RPMI7951 (cell line): ENCODE results near the gene G3BP2. TPM values are rescaled to one million over a fixed set of nuclear protein-coding genes. Genes with fewer than 3 reads are reported as not detected.
"Not testable (repeated sequence)": the region's sequence is repeated elsewhere in the genome, so short reads cannot be mapped to it uniquely, and the experiment has no call there.

Experiments used
- DNase-seq: peaks from one replicate; pipeline ENCODE4 v3.0.0-alpha.2; 2012; ENCODE audit warnings: low read depth
- total RNA-seq: library from RNA; depleted of rRNA; stranded (reverse); fragments of >200 nt; shearing (Covaris generic); gene quantifications from 2 replicates; pipeline ENCODE4 v1.2.3, GENCODE V29; 2014

G3BP2 gene
- total RNA-seq, 1 experiment from 2014 or later = 96.1 TPM

GRCh38 chr4:75683482-75684155 lies 10.4 kb upstream of the G3BP2 start:
- no peak for DNase-seq

- no peak for DNase-seq
Observed at GRCh38 chr4:75679876-75680575, 6.8 kb upstream of the G3BP2 start.

- DNase-seq = no peak
Observed at GRCh38 chr4:75678965-75679364, 5.8 kb upstream of the G3BP2 start.

- no peak for DNase-seq
Observed at GRCh38 chr4:75678473-75678872, 5.3 kb upstream of the G3BP2 start.

DNA sequence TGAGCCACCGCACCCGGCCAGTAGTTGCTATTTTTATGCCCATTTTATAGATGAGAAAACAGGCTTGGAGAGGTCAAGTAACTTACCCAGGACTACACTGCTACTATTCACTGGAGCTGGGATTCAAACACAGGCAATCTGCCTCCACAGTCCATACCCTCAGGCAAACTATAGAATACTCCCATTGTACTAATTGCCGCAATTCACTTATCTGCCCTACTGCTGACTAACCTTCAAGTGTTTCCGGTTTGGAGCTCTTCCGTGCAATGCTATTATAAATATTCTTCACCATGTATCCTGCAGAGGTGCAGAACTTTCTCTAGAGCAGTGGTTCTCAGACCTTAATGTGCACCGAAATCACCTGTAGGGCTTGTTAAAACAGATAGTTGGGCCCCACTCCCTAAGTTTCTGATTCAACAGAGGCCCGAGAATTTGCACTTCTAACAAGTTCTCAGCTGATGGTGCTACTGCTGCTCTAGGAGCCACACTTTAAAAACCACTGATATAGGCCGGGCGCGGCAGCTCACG lies 1.9 kb upstream of the G3BP2 start:
- peak; percentile 73 for DNase-seq

GRCh38 chr4:75673959-75674328 lies 733 bp upstream of the G3BP2 start:
- peak; percentile 38 for DNase-seq

- peak; percentile 47 for DNase-seq
Observed at GRCh38 chr4:75672461-75673026, 667 bp downstream of the G3BP2 start.

GRCh38 chr4:75671802-75672421 lies 1.3 kb downstream of the G3BP2 start:
- peak; percentile 11 for DNase-seq

GRCh38 chr4:75668596-75668995 lies 4.6 kb downstream of the G3BP2 start:
- no peak for DNase-seq

DNA sequence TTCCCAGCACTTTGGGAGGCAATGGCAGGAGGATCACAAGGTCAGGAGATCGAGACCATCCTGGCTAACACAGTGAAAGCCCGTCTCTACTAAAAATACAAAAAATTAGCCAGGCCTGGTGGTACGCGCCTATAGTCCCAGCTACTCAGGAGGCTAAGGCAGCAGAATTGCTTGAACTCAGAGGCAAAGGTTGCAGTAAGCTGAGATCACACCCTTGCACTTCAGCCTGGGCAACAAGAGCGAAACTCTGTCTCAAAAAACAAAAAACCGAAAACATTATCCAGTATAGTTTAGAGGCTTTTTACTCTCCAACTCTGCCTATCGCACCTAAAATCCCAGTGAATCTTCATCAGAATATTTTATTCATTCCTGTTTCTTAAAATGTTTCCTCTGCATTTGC lies 5.6 kb downstream of the G3BP2 start:
- DNase-seq = not testable (repeated sequence)

- no peak for DNase-seq
Observed at GRCh38 chr4:75666299-75666698, 6.9 kb downstream of the G3BP2 start.

GRCh38 chr4:75664604-75665003 lies 8.6 kb downstream of the G3BP2 start:
- DNase-seq = not testable (repeated sequence)

DNA sequence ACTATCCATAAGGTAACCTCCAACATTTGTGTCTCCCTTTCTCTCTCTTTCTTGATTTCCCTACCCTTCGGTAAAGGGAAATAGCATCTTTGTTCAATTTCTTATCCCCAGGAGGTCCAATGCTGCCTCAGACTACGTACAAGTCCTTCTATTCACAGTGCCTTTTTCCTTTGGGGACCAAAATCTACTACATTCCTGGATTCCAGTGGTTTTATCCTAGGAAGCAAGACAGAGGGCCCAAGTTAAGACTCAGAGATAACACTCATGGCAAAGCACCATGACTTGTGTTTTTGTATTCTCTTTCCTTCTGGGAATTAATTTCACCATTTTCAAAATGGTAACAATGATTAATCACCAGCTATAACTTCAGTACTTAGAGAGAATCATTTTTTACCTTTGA lies 10.6 kb downstream of the G3BP2 start:
- DNase-seq = no peak

DNA sequence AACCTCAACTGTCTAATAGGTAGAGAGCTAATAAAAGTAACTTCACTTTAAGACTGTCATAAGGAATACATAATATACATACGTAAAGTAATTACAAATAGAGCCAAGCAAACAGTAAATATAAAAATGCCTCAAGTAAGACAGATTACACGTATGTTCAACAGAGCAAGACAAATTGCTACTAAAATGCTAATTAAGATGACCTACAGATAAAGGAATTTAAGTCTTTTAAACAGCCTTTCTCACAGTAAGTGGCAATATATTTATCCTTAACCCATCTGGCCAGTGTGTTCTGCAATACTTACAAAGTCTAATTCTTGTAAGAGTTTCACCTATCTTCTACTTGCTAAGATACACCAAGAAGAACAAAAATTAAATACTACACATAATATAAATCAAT lies 12.7 kb downstream of the G3BP2 start:
- no peak for DNase-seq

DNA sequence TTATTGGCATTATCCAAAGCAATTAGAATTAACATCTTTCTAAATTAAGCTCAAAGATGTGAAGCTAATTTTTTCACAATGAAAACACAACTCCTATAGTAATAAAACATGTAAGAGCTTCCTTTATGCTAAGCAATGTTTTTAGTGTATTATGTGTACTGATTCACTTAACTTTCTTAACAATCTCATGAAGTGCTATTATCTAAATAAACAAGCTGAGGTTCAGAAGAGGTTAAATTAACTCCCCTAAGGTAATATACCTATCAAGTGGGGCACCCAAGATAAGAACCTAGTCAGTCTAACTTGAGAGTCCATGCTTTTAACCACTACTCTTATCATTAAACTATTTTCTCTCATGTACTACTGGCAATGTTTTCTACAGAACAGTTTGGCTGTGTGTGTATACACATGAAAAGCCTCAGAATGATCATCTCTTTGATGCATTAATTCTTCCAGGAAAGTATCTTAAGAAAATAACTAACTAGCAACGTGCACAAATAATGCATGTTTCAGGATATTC lies 13.6 kb downstream of the G3BP2 start:
- DNase-seq = no peak

DNA sequence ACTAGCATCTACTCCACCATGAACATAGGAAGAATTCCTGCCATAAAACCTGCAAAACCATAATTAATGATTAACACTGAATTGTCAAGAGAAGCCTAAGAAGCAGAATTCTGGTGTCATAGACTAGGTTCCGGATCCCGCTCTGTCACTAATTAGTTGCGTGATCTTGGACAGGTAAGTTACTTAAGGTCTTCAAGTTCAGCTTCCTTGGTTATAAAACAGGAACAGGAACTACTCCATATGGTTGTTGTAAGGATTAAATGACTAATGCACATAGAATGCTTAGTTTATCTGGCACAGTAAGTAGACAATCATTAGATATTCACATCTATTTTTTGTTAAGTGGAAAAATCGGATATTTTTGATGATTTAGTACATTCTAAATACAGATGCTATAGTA lies 14.3 kb downstream of the G3BP2 start:
- DNase-seq = no peak

GRCh38 chr4:75655562-75655961 lies 17.6 kb downstream of the G3BP2 start:
- no peak for DNase-seq

DNA sequence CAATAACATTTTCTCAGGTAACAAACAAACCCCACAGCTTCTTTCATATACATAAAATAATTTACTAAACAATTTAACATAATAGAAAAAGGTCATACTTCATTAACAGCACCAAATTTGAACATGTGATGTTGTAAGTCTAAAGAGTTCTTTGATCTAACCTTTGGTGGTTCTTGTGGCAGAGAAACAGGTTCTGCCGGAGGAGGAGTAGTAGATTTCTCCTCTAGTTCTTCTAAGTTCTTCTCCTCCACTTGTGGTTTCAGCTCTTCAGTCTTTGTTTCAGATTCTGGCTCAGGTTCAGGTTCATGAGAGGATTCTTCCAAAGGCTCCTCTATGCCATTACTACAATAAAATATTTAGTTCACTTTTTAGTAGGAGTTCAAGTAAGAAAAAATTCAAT lies 18.3 kb downstream of the G3BP2 start:
- no peak for DNase-seq

DNA sequence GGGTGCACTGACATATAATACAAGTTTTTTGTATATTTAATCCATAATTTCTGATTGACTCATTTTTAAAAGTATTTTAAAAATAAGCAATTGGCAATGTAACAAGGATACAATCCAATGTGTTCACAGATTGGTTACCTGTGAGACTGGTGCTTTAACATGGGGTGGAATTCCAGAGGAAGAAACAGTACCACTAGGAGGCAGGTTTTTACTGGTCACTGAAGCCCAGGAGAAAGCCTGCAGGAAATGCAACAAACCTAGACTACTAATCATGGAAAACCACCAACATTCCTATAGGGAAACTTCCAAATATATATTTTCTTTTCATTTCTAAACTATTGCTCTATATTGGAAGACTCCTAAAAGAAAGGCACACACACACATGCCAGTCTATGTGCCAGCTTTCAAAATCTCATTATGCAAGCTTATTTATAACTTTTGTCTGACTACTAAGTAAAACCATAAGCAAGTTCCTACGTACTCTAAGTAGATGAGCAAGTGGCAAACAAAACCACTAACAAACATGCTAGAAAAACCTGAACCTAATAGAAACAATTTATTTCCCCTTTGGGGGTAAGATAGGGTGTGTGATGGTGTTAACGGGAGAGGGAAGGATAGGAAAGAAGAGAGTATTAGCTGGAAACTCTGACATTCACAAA lies 19.2 kb downstream of the G3BP2 start:
- DNase-seq = peak; percentile 20

DNA sequence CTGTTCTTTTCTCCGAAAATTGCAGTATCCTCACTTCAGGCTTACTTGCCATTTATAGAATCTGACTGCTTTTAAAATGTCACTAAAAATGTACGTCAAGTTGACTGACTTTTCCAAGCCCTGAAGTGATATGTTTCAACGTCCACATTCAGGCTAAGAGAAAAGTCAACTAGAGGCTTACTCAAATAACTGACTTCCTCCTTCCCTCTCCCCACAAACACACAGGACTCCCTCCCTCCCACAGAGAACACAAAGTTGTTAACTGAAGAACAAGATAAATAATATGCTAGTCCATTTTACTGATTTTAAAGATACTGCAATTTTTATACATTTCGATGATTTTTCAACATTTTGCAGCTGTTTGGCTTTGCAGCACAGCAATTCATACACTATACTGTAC lies 29.1 kb downstream of the G3BP2 start:
- no peak for DNase-seq

DNA sequence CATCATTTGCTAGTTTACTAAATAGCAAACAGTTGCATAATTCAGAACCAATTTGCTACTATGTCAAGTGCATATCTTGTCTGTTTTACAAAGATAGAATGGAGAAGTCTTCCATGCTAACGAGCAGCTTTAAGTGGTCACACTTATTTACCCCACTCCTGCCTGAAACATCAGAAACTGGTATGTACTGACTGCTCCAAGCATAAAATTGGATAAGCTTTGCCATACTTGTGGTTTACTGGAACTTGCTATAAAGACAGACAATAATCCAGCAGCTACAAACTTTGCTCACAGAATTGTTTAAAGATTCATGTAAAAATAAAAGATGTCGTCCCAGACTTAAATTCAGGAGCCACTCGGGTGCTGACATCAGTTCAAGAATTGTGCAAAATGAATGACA lies 29.6 kb downstream of the G3BP2 start:
- DNase-seq = no peak
